Measurements from ENCODE around the gene ETDA. TPM values are rescaled to one million over a fixed set of nuclear protein-coding genes. Genes with fewer than 3 reads are reported as not detected.
A peak's percentile ranks its signal among the peaks of the same experiment; 100 is the strongest.

The ETDA gene
- total RNA-seq, 2 donors from 2014 or later = not detected

- Histone ChIP-seq H3K27ac (no peak overlapping the region), H3K4me3 (peak overlapping the region; percentile 58), H3K4me1 (ENCODE audit: control insufficient read depth in 1 of 2, low read depth in 2 of 2) (no peaks in the 10 kb centered on the region), H3K27me3 (replicated peaks; ENCODE audit: insufficient read depth) (no peaks in the 10 kb centered on the region), H3K36me3 (no peaks in the 10 kb centered on the region), H3K9me3 (no peaks in the 10 kb centered on the region)
- TF ChIP-seq, protein P1, sequence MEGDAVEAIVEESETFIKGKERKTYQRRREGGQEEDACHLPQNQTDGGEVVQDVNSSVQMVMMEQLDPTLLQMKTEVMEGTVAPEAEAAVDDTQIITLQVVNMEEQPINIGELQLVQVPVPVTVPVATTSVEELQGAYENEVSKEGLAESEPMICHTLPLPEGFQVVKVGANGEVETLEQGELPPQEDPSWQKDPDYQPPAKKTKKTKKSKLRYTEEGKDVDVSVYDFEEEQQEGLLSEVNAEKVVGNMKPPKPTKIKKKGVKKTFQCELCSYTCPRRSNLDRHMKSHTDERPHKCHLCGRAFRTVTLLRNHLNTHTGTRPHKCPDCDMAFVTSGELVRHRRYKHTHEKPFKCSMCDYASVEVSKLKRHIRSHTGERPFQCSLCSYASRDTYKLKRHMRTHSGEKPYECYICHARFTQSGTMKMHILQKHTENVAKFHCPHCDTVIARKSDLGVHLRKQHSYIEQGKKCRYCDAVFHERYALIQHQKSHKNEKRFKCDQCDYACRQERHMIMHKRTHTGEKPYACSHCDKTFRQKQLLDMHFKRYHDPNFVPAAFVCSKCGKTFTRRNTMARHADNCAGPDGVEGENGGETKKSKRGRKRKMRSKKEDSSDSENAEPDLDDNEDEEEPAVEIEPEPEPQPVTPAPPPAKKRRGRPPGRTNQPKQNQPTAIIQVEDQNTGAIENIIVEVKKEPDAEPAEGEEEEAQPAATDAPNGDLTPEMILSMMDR (IDR thresholded peaks at IDR 0.05) = no peak
- no peak for DNase-seq (ENCODE audit: low spot score)
- no peak for ATAC-seq (ENCODE audit: insufficient number of reproducible peaks, low FRiP score, low read depth)
Measured at GRCh38 chrX:135295944-135296305, 44.1 kb downstream of the ETDA start.

- TF ChIP-seq, protein P1 (IDR thresholded peaks at IDR 0.05) = no peak
- Histone ChIP-seq H3K27ac (no peak overlapping the region), H3K4me3 (no peak overlapping the region), H3K27me3 (replicated peaks; ENCODE audit: insufficient read depth) (no peaks in the 10 kb centered on the region), H3K36me3 (no peaks in the 10 kb centered on the region), H3K4me1 (ENCODE audit: control insufficient read depth in 1 of 2, low read depth in 2 of 2) (no peaks in the 10 kb centered on the region), H3K9me3 (no peaks in the 10 kb centered on the region)
- DNase-seq (ENCODE audit: low spot score) (no peak), ATAC-seq (ENCODE audit: insufficient number of reproducible peaks, low FRiP score, low read depth) (no peak)
Measured at GRCh38 chrX:135302269-135302873, 50.5 kb downstream of the ETDA start.

Other genes starting within 250 kb of the ETDA start
- 10 to 100 TPM; 15.0 to 22.5 TPM for gene RTL8B, start 229.5 kb upstream of the ETDA start, total RNA-seq
- gene RTL8C, start 219.7 kb upstream of the ETDA start, total RNA-seq = 100 to 1,000 TPM in 1 of 2 donors, 10 to 100 TPM in 1; 84.3 to 168 TPM
- gene RTL8A, start 199.9 kb upstream of the ETDA start, total RNA-seq = 10 to 100 TPM; 12.7 to 17.1 TPM
- gene SMIM10L2B, start 153.3 kb upstream of the ETDA start, total RNA-seq = 1 to 10 TPM; 3.1 to 3.4 TPM
- not detected for gene ETDB, start 131.5 kb upstream of the ETDA start, total RNA-seq
- gene CT55, start 80.7 kb upstream of the ETDA start, total RNA-seq = not detected
- not detected for gene ETDC, start 57.4 kb downstream of the ETDA start, total RNA-seq
- 1 to 10 TPM; 7.4 to 7.5 TPM for gene ZNF75D, start 92.0 kb downstream of the ETDA start, total RNA-seq
- 10 to 100 TPM; 13.1 to 22.1 TPM for gene ZNF449, start 92.7 kb downstream of the ETDA start, total RNA-seq
- under 1 TPM; 0.14 to 0.63 TPM for gene SMIM10L2A, start 169.9 kb downstream of the ETDA start, total RNA-seq

Measured in thoracic aorta (tissue), 2 donors.